PFSK-1 (cell line): ENCODE data around the gene ZNF10.
A peak's percentile ranks its signal among the peaks of the same experiment; 100 is the strongest.

Experiments
- POLR2AphosphoS5 ChIP-seq: IDR thresholded peaks from 2 replicates; pipeline ENCODE4 v1.6.1; 2012; ENCODE audit warnings: low read depth, mild to moderate bottlenecking, control low read depth, low read length, moderate library complexity
- SIN3A ChIP-seq: IDR thresholded peaks from 2 replicates; pipeline ENCODE4 v1.6.1; 2012; ENCODE audit warnings: mild to moderate bottlenecking, low read length, moderate library complexity, borderline replicate concordance; ENCODE audit not compliant: insufficient read depth
- TAF1 ChIP-seq: IDR thresholded peaks from 2 replicates; pipeline ENCODE4 v1.6.1; 2012; ENCODE audit warnings: low read length, control low read depth, borderline replicate concordance; ENCODE audit not compliant: insufficient read depth
- TF ChIP-seq, protein P1 (sequence below), 2 experiments: IDR thresholded peaks; 2 replicates each; pipeline versions ENCODE4 v1.6.1 to v1.8.0; 2011 to 2012; ENCODE audit warnings: low read depth in 2 of 2, low read length in 2 of 2, control low read depth in 1 of 2, inconsistent platforms in 1 of 2, mild to moderate bottlenecking in 1 of 2, moderate library complexity in 1 of 2; ENCODE audit not compliant: insufficient read depth in 1 of 2

DNA sequence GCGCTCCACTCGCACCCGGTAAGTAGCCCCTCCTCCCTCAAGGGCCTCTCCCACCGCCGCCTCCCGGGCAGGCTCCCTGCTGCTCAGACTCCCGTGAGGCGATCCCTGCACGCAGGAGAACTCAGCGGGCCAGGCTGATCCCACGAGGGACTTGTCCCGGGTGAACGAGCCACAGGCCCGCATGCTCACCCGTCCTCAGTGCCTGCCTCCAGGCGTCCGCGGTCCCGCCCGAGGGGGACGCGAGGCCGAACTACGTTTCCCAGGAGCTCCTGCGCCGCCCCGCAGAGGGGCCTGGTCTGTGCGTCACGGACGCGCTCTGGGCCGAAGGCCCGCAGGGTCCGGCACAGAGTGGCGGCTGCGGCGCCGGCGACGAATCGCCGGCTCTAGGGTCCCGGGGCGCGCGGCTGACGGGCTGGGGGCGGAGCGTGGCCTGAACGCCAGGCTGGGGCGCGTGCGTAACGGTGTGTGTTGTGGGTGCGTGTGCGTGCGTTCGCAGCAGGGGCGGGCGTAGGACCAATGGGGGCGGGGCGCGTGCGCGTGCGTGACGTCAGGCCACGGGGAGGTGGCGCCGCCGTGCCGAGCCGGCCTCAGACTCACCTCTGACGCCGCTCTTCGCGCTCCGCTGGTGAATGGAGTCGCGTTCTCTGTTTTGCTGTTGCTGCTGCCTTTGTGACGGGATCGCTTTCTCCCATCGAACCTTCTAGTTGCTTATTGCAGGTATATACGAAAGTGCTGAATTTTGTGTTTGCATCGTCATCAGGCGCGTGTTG is at the start of gene ZNF10, which contains the start of gene ZNF891:
- TF ChIP-seq POLR2AphosphoS5 (peak; percentile 81), SIN3A (no peak), TAF1 (peak; percentile 85; the same call in 1 of the 2 replicates)
- TF ChIP-seq, protein P1, sequence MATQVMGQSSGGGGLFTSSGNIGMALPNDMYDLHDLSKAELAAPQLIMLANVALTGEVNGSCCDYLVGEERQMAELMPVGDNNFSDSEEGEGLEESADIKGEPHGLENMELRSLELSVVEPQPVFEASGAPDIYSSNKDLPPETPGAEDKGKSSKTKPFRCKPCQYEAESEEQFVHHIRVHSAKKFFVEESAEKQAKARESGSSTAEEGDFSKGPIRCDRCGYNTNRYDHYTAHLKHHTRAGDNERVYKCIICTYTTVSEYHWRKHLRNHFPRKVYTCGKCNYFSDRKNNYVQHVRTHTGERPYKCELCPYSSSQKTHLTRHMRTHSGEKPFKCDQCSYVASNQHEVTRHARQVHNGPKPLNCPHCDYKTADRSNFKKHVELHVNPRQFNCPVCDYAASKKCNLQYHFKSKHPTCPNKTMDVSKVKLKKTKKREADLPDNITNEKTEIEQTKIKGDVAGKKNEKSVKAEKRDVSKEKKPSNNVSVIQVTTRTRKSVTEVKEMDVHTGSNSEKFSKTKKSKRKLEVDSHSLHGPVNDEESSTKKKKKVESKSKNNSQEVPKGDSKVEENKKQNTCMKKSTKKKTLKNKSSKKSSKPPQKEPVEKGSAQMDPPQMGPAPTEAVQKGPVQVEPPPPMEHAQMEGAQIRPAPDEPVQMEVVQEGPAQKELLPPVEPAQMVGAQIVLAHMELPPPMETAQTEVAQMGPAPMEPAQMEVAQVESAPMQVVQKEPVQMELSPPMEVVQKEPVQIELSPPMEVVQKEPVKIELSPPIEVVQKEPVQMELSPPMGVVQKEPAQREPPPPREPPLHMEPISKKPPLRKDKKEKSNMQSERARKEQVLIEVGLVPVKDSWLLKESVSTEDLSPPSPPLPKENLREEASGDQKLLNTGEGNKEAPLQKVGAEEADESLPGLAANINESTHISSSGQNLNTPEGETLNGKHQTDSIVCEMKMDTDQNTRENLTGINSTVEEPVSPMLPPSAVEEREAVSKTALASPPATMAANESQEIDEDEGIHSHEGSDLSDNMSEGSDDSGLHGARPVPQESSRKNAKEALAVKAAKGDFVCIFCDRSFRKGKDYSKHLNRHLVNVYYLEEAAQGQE (IDR thresholded peaks at IDR 0.05; ENCODE audit: insufficient read depth in 1 of 2, low read depth in 2 of 2, low read length in 2 of 2): peak in 1 of 2 experiments; percentile 2; a peak in 1 of 4 replicates
